Muscle layer of colon (tissue), 2 donors: Measurements from ENCODE around the gene CLEC4F.

ENCODE experiments used
- H3K27ac ChIP-seq: one replicate; pipeline ENCODE4 v1.7.0; 2013; ENCODE audit warnings: low read depth, mild to moderate bottlenecking, low read length, moderate library complexity
- H3K27me3 ChIP-seq, 2 donors: one replicate each; pipeline ENCODE4 v1.7.0; 2013; ENCODE audit warnings: low read length in 2 of 2, mild to moderate bottlenecking in 2 of 2; ENCODE audit not compliant: insufficient read depth in 2 of 2, control insufficient read depth in 1 of 2
- H3K36me3 ChIP-seq: one replicate; pipeline ENCODE4 v1.7.0; 2013; ENCODE audit warnings: mild to moderate bottlenecking, low read length; ENCODE audit not compliant: insufficient read depth
- H3K4me1 ChIP-seq: one replicate; pipeline ENCODE4 v1.7.0; 2013; ENCODE audit warnings: mild to moderate bottlenecking, low read length; ENCODE audit not compliant: insufficient read depth
- H3K4me3 ChIP-seq, 2 donors: one replicate each; pipeline ENCODE4 v1.7.0; 2013; ENCODE audit warnings: low read length in 2 of 2, low read depth in 1 of 2, mild to moderate bottlenecking in 1 of 2, moderate library complexity in 1 of 2
- H3K9ac ChIP-seq: one replicate; pipeline ENCODE4 v1.7.0; 2013; ENCODE audit warnings: low read length
- H3K9me3 ChIP-seq: one replicate; pipeline ENCODE4 v1.7.0; 2013; ENCODE audit warnings: mild to moderate bottlenecking, low read length
- donor health status: abdominal sarcoma.
- donor health status: Adenocarcinoma of cecum.

CLEC4F gene, protein sequence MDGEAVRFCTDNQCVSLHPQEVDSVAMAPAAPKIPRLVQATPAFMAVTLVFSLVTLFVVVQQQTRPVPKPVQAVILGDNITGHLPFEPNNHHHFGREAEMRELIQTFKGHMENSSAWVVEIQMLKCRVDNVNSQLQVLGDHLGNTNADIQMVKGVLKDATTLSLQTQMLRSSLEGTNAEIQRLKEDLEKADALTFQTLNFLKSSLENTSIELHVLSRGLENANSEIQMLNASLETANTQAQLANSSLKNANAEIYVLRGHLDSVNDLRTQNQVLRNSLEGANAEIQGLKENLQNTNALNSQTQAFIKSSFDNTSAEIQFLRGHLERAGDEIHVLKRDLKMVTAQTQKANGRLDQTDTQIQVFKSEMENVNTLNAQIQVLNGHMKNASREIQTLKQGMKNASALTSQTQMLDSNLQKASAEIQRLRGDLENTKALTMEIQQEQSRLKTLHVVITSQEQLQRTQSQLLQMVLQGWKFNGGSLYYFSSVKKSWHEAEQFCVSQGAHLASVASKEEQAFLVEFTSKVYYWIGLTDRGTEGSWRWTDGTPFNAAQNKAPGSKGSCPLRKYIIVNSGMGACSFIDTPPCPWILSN

DNA sequence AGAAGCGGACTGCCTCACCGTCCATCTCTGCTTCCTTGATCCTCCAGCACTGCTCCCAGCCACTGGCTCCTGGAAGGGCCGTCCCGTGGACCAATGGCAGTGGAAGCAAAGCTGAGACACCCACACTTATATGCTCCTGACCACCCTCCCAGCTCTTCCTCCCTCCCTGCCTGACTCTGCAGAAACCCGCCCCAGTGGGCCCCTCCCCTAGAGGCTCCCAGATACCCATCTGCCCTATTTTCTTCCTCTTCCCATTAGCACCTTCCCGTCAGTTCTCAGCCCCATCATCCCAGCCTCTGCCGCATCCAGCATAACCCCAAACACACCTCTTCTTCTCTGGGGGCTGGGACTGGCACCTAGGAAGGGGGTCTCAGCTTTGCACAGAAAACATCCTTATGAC is at the start of gene CLEC4F:
Gene CLEC4F, minus strand, starts transcription at position 101 of the 400 bp plus-strand sequence. Its CDS starts 76 bp downstream, at position 25.
- H3K9me3 ChIP-seq: no peaks in the 10 kb centered on the region
- no peaks in the 10 kb centered on the region for H3K27me3 ChIP-seq
- no peaks in the 10 kb centered on the region for H3K36me3 ChIP-seq
- H3K4me3 ChIP-seq: no peak within 1 kb of the TSS
- H3K4me1 ChIP-seq: no peaks in the 10 kb centered on the region
- no peak within 1 kb of the TSS for H3K9ac ChIP-seq
- no peak within 1 kb of the TSS for H3K27ac ChIP-seq

DNA sequence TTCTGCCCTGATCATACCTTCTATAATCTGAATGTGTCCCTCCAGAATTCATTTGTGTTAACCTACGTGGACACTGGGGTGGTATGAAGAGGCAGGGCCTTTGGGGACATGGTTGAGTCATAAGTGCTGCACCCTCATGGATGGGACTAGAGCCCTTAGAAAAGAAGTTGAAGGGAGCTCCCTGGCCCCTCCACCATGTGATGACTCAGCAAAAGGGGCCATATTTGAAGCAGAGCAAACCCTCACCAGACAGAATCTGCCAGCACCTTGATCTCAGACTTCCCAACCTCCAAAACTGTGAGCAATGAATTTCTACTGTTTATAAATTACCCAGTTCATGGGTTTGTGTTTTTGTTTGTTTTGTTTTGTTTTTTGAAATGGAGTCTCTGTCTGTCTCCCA is 48.6 kb upstream of the CLEC4F start:
- Histone ChIP-seq H3K4me3 (no peak overlapping the region), H3K27me3 (peaks cover 19 to 32% of the 10 kb centered on the region in 2 donors)

GRCh38 chr2:70861777-70862625 is 41.6 kb upstream of the CLEC4F start:
- H3K36me3 ChIP-seq: no peaks in the 10 kb centered on the region
- no peaks in the 10 kb centered on the region for H3K9me3 ChIP-seq
- H3K9ac ChIP-seq: no peak overlapping the region
- H3K27ac ChIP-seq: no peak overlapping the region
- H3K4me3 ChIP-seq: no peak overlapping the region
- no peaks in the 10 kb centered on the region for H3K4me1 ChIP-seq
- peaks cover 12 to 35% of the 10 kb centered on the region in 2 donors for H3K27me3 ChIP-seq

More for the DNA sequence above, 48.6 kb upstream of the CLEC4F start:
- Histone ChIP-seq H3K4me1 (peaks cover 9% of the 10 kb centered on the region), H3K9me3 (no peaks in the 10 kb centered on the region), H3K9ac (no peak overlapping the region), H3K27ac (no peak overlapping the region), H3K36me3 (no peaks in the 10 kb centered on the region)

- no peaks in the 10 kb centered on the region for H3K36me3 ChIP-seq
- H3K27me3 ChIP-seq: peaks cover under 1 to 6% of the 10 kb centered on the region in 2 donors
- H3K9me3 ChIP-seq: no peaks in the 10 kb centered on the region
- H3K4me1 ChIP-seq: no peaks in the 10 kb centered on the region
- H3K27ac ChIP-seq: no peak overlapping the region
- no peak overlapping the region for H3K4me3 ChIP-seq
- no peak overlapping the region for H3K9ac ChIP-seq
These were observed 35.3 kb upstream of the CLEC4F start for GRCh38 chr2:70855667-70856066.

DNA sequence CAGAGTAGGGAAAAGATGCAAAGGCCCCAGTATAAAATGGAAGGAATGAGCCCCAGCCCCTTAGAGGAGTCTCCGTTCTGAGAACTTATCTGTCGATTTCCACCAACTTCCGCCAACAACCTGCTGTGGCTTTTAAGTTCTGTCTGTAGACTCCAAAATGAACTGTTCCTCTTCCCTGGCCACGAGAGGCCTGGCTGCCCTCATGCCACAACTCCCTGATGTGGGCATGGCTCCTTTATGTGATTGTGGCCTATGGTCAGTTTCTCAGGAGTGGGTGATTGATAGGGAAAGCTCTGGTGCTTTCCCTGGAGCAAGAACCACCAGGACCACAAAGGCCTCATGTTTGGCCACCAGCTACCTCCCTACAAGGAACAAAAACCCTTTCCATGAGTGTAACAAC is 34.0 kb upstream of the CLEC4F start:
- Histone ChIP-seq H3K9ac (no peak overlapping the region), H3K4me3 (no peak overlapping the region), H3K4me1 (no peaks in the 10 kb centered on the region), H3K9me3 (no peaks in the 10 kb centered on the region), H3K36me3 (no peaks in the 10 kb centered on the region), H3K27me3 (no peaks in the 10 kb centered on the region), H3K27ac (no peak overlapping the region)

- H3K9ac ChIP-seq: no peak overlapping the region
- no peaks in the 10 kb centered on the region for H3K9me3 ChIP-seq
- H3K4me1 ChIP-seq: no peaks in the 10 kb centered on the region
- no peaks in the 10 kb centered on the region for H3K36me3 ChIP-seq
- H3K27ac ChIP-seq: no peak overlapping the region
- no peaks in the 10 kb centered on the region for H3K27me3 ChIP-seq
- H3K4me3 ChIP-seq: no peak overlapping the region
These were observed 32.4 kb upstream of the CLEC4F start for GRCh38 chr2:70852824-70853223.

DNA sequence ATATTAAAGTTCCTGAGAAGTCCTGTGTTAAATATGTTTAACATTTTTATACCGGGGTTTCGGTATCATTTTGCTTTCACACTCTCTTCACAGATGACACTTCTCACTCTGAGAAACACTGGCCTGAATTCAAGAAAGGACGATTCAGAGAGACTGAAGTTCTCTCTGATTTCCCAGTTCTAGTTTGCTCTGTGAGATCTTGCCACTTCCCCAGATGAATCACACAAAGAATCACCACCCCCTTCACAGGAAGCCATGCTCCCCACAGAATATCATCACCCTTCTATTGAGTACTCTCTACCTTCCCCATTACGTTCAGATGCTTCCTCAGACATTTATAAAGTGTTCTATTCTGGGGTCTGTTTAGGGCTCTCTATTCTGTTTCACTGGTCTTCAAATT is 31.3 kb upstream of the CLEC4F start:
- H3K9ac ChIP-seq: no peak overlapping the region
- no peaks in the 10 kb centered on the region for H3K36me3 ChIP-seq
- no peak overlapping the region for H3K4me3 ChIP-seq
- no peak overlapping the region for H3K27ac ChIP-seq
- H3K9me3 ChIP-seq: no peaks in the 10 kb centered on the region
- H3K27me3 ChIP-seq: no peaks in the 10 kb centered on the region
- no peaks in the 10 kb centered on the region for H3K4me1 ChIP-seq

DNA sequence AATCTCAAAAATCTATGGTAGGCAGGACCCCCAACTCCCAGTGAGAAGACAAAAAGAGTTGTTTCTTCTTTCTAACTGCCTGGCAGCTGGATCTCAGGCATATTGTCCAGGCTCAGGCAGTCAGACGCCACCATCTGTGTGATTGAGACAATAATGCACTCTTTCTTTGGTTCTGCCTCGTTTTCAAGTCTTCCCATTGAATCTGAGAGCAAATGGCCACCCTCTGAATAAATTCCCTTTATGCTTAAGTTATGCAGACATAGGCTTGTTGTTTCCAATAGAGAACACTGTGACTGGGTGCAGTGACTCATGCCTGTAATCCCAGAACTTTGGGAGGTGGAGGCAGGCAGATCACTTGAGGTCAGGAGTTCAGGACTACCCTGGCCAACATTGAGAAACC is 30.5 kb upstream of the CLEC4F start:
- Histone ChIP-seq H3K4me3 (no peak overlapping the region), H3K27ac (no peak overlapping the region), H3K4me1 (no peaks in the 10 kb centered on the region), H3K27me3 (no peaks in the 10 kb centered on the region), H3K9ac (no peak overlapping the region), H3K36me3 (no peaks in the 10 kb centered on the region), H3K9me3 (no peaks in the 10 kb centered on the region)

- H3K9me3 ChIP-seq: no peaks in the 10 kb centered on the region
- H3K27me3 ChIP-seq: no peaks in the 10 kb centered on the region
- no peaks in the 10 kb centered on the region for H3K4me1 ChIP-seq
- no peak overlapping the region for H3K27ac ChIP-seq
- H3K4me3 ChIP-seq: no peak overlapping the region
- H3K36me3 ChIP-seq: no peaks in the 10 kb centered on the region
- H3K9ac ChIP-seq: no peak overlapping the region
These were observed 22.0 kb upstream of the CLEC4F start for GRCh38 chr2:70842401-70842800.

DNA sequence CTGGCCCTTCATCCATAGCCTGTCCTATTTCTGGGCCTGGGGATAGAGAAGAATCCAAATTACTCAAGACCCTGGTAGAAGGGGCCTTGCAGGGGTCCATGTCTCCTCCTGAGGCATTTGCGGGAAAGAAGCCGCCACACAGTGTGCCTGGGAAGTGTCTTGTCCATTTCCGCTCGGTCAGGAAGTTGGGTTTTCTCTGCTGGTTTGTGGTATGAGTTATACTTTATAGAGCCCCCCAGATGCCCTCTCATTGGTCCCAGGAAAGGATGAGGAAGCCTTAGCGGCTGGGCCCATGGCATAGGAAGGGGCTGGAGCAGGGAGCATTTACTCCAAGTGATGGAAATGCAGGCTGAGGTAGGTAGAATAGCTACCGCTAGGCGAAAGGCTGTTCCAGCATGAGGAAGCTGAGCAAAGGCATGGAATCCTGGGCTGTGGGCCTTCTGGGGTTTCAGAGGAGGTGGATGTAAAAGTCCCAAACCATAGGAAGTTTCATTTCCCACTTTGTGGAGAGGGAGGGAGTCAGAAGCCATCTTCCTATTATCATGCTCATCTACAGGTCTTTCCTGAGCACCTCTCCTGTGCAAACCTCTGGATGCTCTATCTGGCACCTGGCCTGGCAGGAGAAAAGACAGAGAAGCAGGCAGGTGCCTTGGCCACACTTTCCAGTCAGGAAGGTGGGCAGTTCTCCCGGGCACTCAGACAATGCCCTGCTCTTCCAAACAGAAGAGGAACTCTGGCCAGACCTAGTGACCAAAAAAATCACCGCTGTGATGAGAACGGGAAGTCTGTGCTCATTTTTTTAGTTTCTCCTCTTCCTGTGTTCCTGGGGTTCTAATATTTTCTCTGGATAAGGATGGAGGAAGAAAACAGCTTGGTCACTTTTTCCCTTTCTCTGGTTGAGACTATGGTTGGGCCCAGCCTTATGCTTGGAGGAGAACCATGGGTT is 17.9 kb upstream of the CLEC4F start:
- no peaks in the 10 kb centered on the region for H3K4me1 ChIP-seq
- H3K9me3 ChIP-seq: no peaks in the 10 kb centered on the region
- H3K36me3 ChIP-seq: no peaks in the 10 kb centered on the region
- no peak overlapping the region for H3K27ac ChIP-seq
- H3K9ac ChIP-seq: no peak overlapping the region
- H3K27me3 ChIP-seq: no peaks in the 10 kb centered on the region
- no peak overlapping the region for H3K4me3 ChIP-seq
